ENCODE results near the gene PINLYP.

- TF ChIP-seq, protein P1, sequence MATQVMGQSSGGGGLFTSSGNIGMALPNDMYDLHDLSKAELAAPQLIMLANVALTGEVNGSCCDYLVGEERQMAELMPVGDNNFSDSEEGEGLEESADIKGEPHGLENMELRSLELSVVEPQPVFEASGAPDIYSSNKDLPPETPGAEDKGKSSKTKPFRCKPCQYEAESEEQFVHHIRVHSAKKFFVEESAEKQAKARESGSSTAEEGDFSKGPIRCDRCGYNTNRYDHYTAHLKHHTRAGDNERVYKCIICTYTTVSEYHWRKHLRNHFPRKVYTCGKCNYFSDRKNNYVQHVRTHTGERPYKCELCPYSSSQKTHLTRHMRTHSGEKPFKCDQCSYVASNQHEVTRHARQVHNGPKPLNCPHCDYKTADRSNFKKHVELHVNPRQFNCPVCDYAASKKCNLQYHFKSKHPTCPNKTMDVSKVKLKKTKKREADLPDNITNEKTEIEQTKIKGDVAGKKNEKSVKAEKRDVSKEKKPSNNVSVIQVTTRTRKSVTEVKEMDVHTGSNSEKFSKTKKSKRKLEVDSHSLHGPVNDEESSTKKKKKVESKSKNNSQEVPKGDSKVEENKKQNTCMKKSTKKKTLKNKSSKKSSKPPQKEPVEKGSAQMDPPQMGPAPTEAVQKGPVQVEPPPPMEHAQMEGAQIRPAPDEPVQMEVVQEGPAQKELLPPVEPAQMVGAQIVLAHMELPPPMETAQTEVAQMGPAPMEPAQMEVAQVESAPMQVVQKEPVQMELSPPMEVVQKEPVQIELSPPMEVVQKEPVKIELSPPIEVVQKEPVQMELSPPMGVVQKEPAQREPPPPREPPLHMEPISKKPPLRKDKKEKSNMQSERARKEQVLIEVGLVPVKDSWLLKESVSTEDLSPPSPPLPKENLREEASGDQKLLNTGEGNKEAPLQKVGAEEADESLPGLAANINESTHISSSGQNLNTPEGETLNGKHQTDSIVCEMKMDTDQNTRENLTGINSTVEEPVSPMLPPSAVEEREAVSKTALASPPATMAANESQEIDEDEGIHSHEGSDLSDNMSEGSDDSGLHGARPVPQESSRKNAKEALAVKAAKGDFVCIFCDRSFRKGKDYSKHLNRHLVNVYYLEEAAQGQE (IDR thresholded peaks at IDR 0.05) = no peak
- no peak for TF ChIP-seq CTCF (IDR thresholded peaks at IDR 0.05)
- TF ChIP-seq JUN (IDR thresholded peaks at IDR 0.05) = peak; percentile 32 to 57; a peak in 3 of 5 replicates
- TF ChIP-seq, protein P2, sequence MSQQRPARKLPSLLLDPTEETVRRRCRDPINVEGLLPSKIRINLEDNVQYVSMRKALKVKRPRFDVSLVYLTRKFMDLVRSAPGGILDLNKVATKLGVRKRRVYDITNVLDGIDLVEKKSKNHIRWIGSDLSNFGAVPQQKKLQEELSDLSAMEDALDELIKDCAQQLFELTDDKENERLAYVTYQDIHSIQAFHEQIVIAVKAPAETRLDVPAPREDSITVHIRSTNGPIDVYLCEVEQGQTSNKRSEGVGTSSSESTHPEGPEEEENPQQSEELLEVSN (IDR thresholded peaks at IDR 0.05; ENCODE audit: borderline replicate concordance, low read depth) = peak; percentile 95
- TF ChIP-seq, protein P3, sequence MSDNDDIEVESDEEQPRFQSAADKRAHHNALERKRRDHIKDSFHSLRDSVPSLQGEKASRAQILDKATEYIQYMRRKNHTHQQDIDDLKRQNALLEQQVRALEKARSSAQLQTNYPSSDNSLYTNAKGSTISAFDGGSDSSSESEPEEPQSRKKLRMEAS (IDR thresholded peaks at IDR 0.05) = peak; percentile 96
- TF ChIP-seq CHD2 (IDR thresholded peaks at IDR 0.05; ENCODE audit: low read length, partially characterized antibody) = no peak
- TF ChIP-seq, protein P4, sequence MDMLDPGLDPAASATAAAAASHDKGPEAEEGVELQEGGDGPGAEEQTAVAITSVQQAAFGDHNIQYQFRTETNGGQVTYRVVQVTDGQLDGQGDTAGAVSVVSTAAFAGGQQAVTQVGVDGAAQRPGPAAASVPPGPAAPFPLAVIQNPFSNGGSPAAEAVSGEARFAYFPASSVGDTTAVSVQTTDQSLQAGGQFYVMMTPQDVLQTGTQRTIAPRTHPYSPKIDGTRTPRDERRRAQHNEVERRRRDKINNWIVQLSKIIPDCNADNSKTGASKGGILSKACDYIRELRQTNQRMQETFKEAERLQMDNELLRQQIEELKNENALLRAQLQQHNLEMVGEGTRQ (IDR thresholded peaks at IDR 0.05) = 0 out of 2 replicates have a peak, but pooled peaks have one; percentile 18
These were observed 42.5 kb upstream of the PINLYP start, which contains the start of gene ZNF575 for GRCh38 chr19:43532962-43533545.

Data from A549 (cell line).